ENCODE data around the gene KIAA0319L. TPM values are rescaled to one million over a fixed set of nuclear protein-coding genes. Genes with fewer than 3 reads are reported as not detected.

Gene KIAA0319L
- total RNA-seq, 1 donor from 2014 or later = 24.1 TPM

GRCh38 chr1:35386959-35387358 lies 170.2 kb downstream of the KIAA0319L start:
- DNase-seq (ENCODE audit: low read depth in 2 of 2) = no peak

- no peak for DNase-seq (ENCODE audit: low read depth in 2 of 2)
These were observed 170.9 kb downstream of the KIAA0319L start for GRCh38 chr1:35386290-35386689.

Other genes with a start within 250 kb of the KIAA0319L start
- 7.7 and 13.0 TPM in 2 replicates for gene NCDN, start 396 bp upstream of the KIAA0319L start, total RNA-seq
- gene TFAP2E, start 15.9 kb upstream of the KIAA0319L start, total RNA-seq = 0.13 TPM in 2 replicates
- gene PSMB2, start 84.1 kb upstream of the KIAA0319L start, total RNA-seq = 18.2 and 21.4 TPM in 2 replicates
- 12.6 and 22.0 TPM in 2 replicates for gene C1orf216, start 161.5 kb upstream of the KIAA0319L start, total RNA-seq
- 7.1 and 16.3 TPM in 2 replicates for gene CLSPN, start 212.6 kb upstream of the KIAA0319L start, total RNA-seq

Measured in dermis microvascular lymphatic vessel endothelial cell (primary cell).